ENCODE data around the gene FADS1.

The FADS1 gene

GRCh38 chr11:61816736-61817455 lies at the start of gene FADS1:
TSS of gene FADS1 (minus strand) at chr11:61817003. CDS start at chr11:61816929, 74 bp downstream.
- DNase-seq = peak; percentile 93

GRCh38 chr11:61866231-61866957 lies 49.6 kb upstream of the FADS1 start:
- DNase-seq = no peak

GRCh38 chr11:61864814-61865775 lies 48.3 kb upstream of the FADS1 start:
- DNase-seq = no peak

DNA sequence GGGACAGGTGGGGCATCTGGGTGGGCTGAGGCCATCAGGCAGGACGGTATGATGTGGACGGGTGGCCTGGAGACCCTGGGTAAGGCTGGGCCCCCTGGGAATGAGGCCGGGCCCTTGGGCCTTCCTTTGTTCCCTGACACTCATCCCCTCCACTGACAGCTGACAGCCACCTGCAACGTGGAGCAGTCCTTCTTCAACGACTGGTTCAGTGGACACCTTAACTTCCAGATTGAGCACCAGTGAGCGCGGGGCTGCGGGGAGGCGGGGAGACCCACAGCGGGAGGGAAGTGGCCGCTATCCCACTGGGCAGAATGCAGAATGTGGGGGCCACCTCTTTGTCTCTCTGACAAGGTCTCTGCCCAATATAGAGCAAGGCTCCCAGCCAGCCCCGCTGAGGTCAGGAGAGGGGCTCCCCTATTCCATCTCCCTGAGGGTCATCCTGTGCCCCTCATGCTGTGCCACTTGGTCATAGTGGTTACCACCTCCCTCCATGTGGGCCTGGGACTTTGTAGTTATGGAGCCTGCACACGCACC lies 46.8 kb upstream of the FADS1 start:
- DNase-seq = no peak

DNA sequence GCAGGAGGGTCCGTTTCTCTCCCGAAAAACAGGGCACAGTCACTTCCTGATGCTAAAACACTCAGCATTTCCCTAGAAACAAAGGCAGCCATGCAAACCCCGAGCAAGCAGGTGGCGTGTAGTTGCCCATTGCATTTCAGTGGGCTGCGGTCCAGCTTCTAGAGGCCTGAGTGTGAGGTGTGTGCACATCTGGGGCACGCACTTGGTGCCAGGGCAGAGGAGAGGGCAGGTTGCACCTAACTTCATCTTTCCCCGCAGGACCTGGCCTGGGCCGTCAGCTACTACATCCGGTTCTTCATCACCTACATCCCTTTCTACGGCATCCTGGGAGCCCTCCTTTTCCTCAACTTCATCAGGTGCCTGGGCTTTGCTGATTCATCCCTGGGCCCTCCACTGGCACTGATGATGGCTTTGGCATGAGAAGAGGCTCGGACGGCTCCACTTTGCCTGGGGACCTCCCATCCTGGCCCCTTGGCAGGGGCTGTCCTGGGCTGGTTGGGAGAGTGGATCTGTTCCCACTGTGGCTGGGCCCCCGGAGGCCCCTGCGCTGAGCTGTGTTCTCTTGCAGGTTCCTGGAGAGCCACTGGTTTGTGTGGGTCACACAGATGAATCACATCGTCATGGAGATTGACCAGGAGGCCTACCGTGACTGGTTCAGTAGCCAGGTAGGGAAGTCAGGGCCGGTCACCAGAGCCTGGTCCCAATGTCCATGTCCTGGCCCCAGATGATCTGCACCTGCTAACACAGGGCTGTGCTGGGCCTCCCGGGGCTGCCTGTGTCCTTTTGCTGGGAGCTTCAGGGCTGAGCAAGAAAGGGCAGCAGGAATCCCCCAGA lies 46.1 kb upstream of the FADS1 start:
- no peak for DNase-seq

DNA sequence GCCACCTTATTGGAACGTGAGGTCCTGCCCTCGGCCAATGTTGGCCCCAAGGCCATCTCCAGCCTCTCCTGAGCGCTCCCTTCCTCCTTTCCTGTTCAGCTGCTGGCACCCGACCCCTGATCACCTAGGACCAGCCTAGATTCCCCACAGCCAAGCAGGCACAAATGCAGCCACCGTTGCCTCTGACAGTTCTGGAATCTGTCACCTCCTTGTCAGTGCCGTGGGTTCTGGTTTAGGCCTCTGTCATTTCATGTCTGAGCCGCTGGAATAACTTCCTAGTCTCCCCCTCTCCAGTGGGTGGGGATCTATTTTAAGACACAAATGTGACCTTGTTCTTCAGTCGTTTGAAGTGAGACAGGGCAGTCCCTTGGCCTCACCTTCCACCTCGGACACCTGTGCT lies 44.8 kb upstream of the FADS1 start:
- no peak for DNase-seq

DNA sequence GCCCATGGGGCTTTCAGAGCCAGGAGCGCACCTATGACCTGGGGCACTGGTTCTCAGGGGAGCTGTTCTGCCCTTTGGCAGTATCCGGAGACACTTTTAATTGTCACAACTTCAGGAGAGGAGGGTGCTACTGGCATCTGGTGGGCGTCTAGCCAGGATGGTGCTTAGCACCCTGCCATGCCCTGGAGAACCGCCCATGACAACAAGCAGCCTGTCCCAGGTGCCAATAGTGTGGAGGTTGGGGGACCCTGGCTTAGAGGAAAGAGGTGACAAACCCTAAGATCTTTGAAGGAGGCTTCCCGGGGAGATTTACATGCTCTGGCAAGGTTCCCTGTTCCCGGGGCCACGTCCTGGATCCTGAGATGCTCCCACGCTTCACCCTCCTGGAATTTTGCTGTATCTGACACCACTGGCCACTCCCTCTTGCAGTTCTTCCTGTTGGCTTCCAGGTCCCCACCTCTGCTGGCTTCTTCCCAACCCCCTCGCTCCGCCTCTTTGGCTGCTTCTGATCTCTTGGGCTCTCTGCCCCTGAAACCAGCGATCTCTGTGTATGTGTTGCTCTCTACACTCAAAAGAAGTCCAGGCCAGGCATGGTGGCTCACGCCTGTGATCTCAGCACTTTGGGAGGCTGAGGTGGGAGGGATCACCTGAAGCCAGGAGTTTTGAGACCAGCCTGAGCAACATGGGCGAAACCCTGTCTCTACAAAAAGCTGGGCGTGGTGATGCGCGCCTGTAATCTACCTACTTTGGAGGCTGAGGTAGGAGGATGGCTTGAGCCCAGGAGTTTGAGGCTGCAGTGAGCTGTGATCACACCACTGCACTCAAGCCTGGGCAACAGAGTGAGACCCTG lies 43.5 kb upstream of the FADS1 start:
- peak; percentile 6 for DNase-seq

- no peak for DNase-seq
These were observed 39.3 kb upstream of the FADS1 start for GRCh38 chr11:61855939-61856680.

DNA sequence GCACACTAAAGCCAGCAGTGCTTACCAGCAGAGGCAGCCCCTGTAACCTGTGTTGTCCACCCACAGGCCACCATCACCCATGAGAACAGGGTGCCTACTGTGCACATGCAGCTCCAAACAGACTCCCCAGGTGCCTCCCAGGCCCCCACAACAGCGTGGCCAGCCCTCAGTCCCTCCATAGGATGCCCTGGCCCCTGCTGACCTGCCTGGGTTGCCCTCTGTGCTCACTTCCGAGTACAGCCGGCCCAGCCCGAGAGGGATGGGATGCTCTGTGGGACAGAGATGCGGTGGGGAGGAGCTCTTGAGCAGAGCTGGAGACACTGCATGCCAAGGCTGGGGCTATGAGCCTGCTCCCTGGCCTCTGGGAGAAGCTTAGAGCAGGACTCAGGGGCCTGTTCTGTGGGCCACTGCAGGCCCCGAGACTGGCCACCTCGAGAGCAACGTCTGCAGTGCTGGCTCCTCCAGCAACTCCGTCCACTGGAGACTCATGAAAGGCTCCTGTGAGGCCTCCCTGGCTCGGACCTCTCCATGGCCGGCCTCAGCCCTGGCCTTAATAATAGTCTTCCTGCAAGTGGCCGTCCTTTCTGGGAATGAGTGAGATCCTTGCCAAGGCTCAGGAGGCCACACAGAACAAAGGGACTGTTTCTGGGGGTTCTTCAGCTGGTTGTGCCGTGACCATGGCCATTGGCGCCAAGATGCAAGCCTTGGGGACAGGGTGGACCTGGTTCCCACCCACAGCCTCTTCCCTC lies 38.3 kb upstream of the FADS1 start:
- no peak for DNase-seq

GRCh38 chr11:61854206-61854895 lies 37.5 kb upstream of the FADS1 start:
- DNase-seq = no peak

- no peak for DNase-seq
These were observed 36.9 kb upstream of the FADS1 start for GRCh38 chr11:61853698-61854169.

DNA sequence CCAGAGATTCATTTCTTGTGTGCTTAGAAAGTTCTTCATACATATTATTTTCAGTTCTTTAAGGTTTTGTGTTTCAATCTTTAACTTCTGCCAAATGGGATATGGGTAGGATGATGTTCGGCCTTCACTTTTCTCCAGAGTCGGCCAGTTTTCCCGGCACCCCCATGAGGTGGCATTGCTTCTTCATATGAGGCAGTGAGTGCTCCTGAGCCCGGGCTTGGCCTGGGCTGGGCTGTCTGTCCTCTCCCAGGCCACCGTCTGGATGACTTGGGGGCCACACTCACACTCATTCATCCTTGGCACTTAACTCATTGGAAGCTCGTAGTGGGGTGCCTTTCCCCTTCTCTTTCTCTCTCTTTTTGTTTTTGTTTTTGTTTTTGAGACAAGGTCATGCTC lies 35.1 kb upstream of the FADS1 start:
- DNase-seq = no peak

- DNase-seq = no peak
These were observed 34.5 kb upstream of the FADS1 start for GRCh38 chr11:61851113-61851899.

GRCh38 chr11:61850687-61851086 lies 33.9 kb upstream of the FADS1 start:
- no peak for DNase-seq

DNA sequence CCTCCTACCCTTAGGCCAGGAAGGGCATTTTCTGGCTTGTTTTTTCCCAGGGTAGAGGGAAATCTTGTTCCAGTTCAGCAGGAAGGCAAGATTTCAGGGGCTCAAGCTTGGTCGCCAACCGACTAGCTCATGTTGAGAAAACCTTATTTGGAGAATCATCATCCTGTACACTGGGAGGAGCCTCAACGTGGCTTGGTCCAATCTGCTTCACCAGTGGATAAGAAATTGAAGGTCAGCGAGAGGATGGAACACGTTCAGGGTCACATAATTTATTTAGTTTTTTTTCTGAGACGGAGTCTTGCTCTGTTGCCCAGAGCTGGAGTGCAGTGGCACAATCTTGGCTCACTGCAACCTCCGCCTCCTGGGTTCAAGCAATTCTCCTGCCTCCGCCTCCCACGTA lies 31.8 kb upstream of the FADS1 start:
- DNase-seq = no peak

- no peak for DNase-seq
These were observed 31.2 kb upstream of the FADS1 start for GRCh38 chr11:61847914-61848581.

GRCh38 chr11:61846362-61847020 lies 29.7 kb upstream of the FADS1 start:
- no peak for DNase-seq
